Heart right ventricle (tissue), 16 donors: Measurements from ENCODE around the gene GAK. TPM values are rescaled to one million over a fixed set of nuclear protein-coding genes. Genes with fewer than 3 reads are reported as not detected.

Experiments
- ATAC-seq, 8 donors: fragments of 200-7000 bp; cut with Tn5 transposase; one replicate each; pipeline ENCODE4 v1.9.1; 2020; ENCODE audit warnings: mild to moderate bottlenecking in 8 of 8, moderate library complexity in 8 of 8, moderate number of reproducible peaks in 1 of 8
- DNase-seq, 2 donors: peaks; one replicate each; pipeline ENCODE4 v3.0.0-alpha.2; 2020
- H3K27ac ChIP-seq, 10 donors: fragments of 200-600 bp; sonication (generic) in 2 of 10; one replicate each; pipeline versions ENCODE4 v1.5.0 to v1.8.0; 2020 to 2022; ENCODE audit warnings: mild to moderate bottlenecking in 3 of 10
- H3K27me3 ChIP-seq, 7 donors: fragments of 200-600 bp; one replicate each; pipeline ENCODE4 v1.8.0; 2021 to 2022; ENCODE audit warnings: mild to moderate bottlenecking in 2 of 7
- H3K36me3 ChIP-seq, 9 donors: fragments of 200-600 bp; sonication (generic) in 1 of 9; one replicate each; pipeline versions ENCODE4 v1.5.0 to v1.8.0; 2020 to 2022; ENCODE audit warnings: mild to moderate bottlenecking in 2 of 9
- H3K4me1 ChIP-seq, 9 donors: fragments of 200-600 bp; sonication (generic) in 1 of 9; one replicate each; pipeline versions ENCODE4 v1.5.0 to v1.8.0; 2020 to 2022; ENCODE audit warnings: mild to moderate bottlenecking in 4 of 9
- H3K4me3 ChIP-seq, 10 donors: fragments of 200-600 bp; sonication (generic) in 2 of 10; one replicate each; pipeline versions ENCODE4 v1.5.0 to v1.8.0; 2020 to 2022; ENCODE audit warnings: mild to moderate bottlenecking in 7 of 10, moderate library complexity in 2 of 10
- H3K9me3 ChIP-seq, 11 donors: fragments of 200-600 bp in 10 of 11; sonication (generic) in 2 of 11; one replicate each; pipeline versions ENCODE4 v1.5.0 to v1.8.0; 2013 to 2022; ENCODE audit warnings: mild to moderate bottlenecking in 2 of 11, control low read depth in 1 of 11, moderate library complexity in 1 of 11
- WGBS, 2 donors: extraction: QIAGEN DNeasy Blood & Tissue Kit; methylation state at CpG; one replicate each; pipeline ENCODE4 v1.1.7; 2013; ENCODE audit warnings: inconsistent platforms in 1 of 2; 5-methylcytosine and 5-hydroxymethylcytosine counted together
- intact Hi-C, 10 donors: fragments of 100-400 bp; cut with DNase I; formaldehyde crosslinking; loops; one replicate each; pipeline versions ENCODE4 v1.11.1 to v1.14.2; 2022
- polyA plus RNA-seq, 2 donors: library from polyadenylated mRNA; stranded (reverse); fragments of 200-250 nt; gene quantifications; one replicate each; pipeline ENCODE4 v1.2.3, GENCODE V29; 2013
- total RNA-seq, 10 donors: library from RNA; stranded (reverse); fragmentation: NEBNext Ultra II Directional in 3 of 10; extraction: Animal tissue kit (Norgen Biotek cat#: 25700) in 3 of 10; gene quantifications; one replicate each; pipeline versions ENCODE4 v1.2.1 to v1.2.4, GENCODE V29; 2021 to 2023
- TF ChIP-seq, protein P1 (sequence below), 9 donors: fragments of 200-600 bp; sonication (generic) in 2 of 9; IDR thresholded peaks; one replicate each; pipeline versions ENCODE4 v1.5.0 to v1.8.0; 2021 to 2022; ENCODE audit warnings: antibody characterized with exemption in 9 of 9, mild to moderate bottlenecking in 5 of 9, moderate library complexity in 1 of 9
- donor health status: Arrhythmogenic right ventricular cardiomyopathy.
- donor health status: ischemic (EF 13 %, LVEDD 7.1; RV severe dilation, severe dysfunction).
- donor health status: healthy with polysubstance abuse.
- donor health status: DM: no; HTN: yes; CAD: no.
- donor health status: DM: no; HTN: no; CAD: no.
- donor health status: ischemic (EF 25% LVEDD 6.9; RV normal size, moderate dysfunction).
- donor health status: ischemic (EF 25% LVEDD 5.7; RV mildly dilated, moderate dysfunction).
- donor health status: healthy.
- donor health status: DM: yes; HTN: yes; CAD: no.
- donor health status: Ischemic cardiomyopathy.
- donor health status: ischemic (EF 35%, LVEDD 5.7; RV mildly dilated, moderate dysfunction).
- donor health status: nonischemic (EF 11% LVEDD 7.7; RV severe dilation, severe dysfunction).
- donor health status: DM: yes; HTN: yes; CAD: no.
- donor health status: PGD.
- donor health status: ischemic (EF 29% LVEDD 5.4; RV normal size, mild dysfunction).
- donor health status: nonischemic (EF 23%, LVEDD 6.1; RV moderate dilation, normal function).

The GAK gene
- total and polyA plus RNA-seq, 12 donors, result 21.0 to 105 (median 29.2) TPM

DNA sequence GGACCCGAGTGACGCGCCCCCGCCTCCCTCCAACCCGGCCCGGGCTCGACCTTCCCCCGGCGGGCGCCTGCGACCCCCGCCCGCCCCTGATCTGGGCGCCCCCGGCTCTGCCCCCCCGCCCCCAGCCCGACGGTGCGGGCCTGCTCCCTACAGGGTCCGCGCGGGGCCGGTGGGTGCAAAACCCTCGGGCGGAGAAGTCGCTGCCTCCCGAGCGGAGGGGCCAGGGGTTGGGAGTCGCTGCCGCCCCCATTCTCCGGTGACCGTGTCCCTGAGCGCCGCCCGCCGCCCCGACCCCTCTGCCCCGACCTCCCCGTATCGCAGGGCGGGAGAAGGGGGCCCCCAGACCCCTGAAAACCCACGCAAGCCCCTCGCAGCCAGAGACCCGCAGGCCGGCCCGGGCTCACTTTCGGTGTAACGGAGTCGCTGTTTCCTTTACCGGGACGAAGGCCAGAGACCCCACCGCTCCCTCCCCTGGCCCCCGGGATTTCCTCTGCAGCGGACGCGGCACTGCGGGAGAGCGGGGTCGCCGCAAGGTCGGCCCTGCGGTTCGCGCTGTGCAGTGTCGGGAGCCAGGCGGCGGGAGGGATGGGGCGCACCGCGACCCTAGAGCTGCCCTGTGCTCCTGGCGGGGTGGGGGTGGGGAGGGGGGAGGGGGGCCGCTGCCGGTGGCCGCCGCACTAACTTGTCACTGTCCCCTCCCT lies 105.5 kb downstream of the GAK start:
- H3K9me3 ChIP-seq, result peaks cover 0 to 4% (median 0%) of the 10 kb centered on the region in 11 donors
- peaks cover 12 to 83% (median 68%) of the 10 kb centered on the region in 7 donors for H3K27me3 ChIP-seq
- peaks cover 2 to 49% (median 12%) of the 10 kb centered on the region in 9 donors for H3K4me1 ChIP-seq
- WGBS, 2 donors, result 1 to 2% methylated on average over 46 to 75 of the region's 75 CpGs
- H3K27ac ChIP-seq, result no peak overlapping the region
- no peak for DNase-seq
- ATAC-seq, result no peak
- no peaks in the 10 kb centered on the region for H3K36me3 ChIP-seq
- TF ChIP-seq, protein P1, sequence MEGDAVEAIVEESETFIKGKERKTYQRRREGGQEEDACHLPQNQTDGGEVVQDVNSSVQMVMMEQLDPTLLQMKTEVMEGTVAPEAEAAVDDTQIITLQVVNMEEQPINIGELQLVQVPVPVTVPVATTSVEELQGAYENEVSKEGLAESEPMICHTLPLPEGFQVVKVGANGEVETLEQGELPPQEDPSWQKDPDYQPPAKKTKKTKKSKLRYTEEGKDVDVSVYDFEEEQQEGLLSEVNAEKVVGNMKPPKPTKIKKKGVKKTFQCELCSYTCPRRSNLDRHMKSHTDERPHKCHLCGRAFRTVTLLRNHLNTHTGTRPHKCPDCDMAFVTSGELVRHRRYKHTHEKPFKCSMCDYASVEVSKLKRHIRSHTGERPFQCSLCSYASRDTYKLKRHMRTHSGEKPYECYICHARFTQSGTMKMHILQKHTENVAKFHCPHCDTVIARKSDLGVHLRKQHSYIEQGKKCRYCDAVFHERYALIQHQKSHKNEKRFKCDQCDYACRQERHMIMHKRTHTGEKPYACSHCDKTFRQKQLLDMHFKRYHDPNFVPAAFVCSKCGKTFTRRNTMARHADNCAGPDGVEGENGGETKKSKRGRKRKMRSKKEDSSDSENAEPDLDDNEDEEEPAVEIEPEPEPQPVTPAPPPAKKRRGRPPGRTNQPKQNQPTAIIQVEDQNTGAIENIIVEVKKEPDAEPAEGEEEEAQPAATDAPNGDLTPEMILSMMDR (IDR thresholded peaks at IDR 0.05), result no peak
- peak overlapping the region in 5 of 10 donors; percentile 21 to 41 (median 32) for H3K4me3 ChIP-seq
- intact Hi-C loops, result no loop called here

DNA sequence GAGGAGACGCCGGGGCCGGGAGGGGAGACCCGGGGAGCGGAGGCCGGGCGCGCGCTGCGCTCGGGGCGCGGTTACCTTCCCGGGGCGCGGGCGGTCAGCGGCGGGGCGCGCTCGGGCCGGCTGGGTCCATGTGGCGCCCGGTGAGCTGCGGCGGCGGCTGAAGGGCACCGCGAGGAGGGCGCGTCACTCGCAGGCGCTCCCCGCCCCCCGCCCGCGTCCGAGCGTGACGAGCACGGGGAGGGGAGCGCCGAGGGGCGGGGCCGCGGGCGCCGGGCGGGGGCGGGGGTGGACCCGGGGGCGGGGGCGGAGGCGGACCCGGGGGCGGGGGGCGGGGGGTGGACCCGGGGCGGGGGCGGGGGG lies 106.2 kb downstream of the GAK start, which contains the start of gene CPLX1:
Gene CPLX1 (minus strand): TSS at position 159 of the 360 bp plus-strand sequence. CDS start 1,607 bp downstream, outside the sequence.
- H3K36me3 ChIP-seq, result no peaks in the 10 kb centered on the region
- H3K4me1 ChIP-seq, result peaks cover 2 to 42% (median 12%) of the 10 kb centered on the region in 9 donors
- TF ChIP-seq, protein P1 (IDR thresholded peaks at IDR 0.05), result no peak
- ATAC-seq, result no peak
- H3K4me3 ChIP-seq, result peak within 1 kb of the TSS in 9 of 10 donors; percentile 16 to 43 (median 31)
- H3K9me3 ChIP-seq, result no peaks in the 10 kb centered on the region
- intact Hi-C loops, result no loop called here
- 0 to 2% methylated on average over 11 to 36 of the region's 61 CpGs for WGBS, 2 donors
- peaks cover 12 to 86% (median 75%) of the 10 kb centered on the region in 7 donors for H3K27me3 ChIP-seq
- no peak for DNase-seq
- H3K27ac ChIP-seq, result no peak within 1 kb of the TSS

DNA sequence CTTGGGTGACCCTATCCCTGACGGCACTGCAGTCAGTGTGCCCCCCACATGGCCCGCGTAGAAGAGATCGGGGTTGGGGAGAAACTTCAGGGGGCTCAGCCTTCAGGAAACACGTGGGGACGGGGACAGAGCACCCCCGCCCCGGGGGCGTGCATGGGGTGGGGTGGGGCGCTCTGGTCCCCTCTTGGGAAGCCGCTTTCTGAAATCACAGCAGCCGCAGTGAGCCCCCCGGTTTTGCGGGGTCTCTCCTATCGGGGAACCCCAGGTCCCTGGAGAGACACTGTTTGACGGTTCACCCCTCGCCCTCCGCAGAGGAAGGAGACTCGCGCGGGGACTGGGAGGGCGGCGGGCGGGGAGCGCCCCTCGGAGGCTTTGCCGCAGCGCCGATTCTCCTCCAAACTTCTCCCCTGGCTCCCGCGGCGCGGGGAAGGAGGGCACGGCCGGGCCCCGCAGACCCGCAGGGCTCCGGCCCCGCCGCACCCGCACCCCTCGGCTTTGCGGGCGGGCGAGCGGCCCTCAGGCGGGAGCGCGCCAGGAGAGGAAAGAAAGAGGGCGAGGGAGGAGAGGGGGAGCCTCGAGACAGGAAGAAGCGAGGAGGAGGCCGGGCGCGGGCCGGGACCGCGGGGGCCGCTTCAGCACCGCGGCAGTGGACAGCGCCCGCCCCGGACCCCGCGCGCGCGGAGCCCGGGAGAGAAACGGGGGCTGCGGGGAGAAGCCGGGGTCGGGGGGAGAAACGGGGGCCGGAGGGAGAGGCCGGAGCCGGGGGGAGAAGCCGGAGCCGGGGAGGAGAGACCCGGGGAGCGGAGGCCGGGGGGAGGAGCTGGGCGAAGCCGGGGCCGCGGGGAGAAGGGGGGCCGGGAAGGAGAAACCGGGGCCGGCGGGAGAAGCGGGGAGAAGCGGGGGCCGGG lies 106.8 kb downstream of the GAK start:
- Histone ChIP-seq H3K27ac (no peak overlapping the region), H3K27me3 (peaks cover 12 to 86% (median 81%) of the 10 kb centered on the region in 7 donors), H3K9me3 (no peaks in the 10 kb centered on the region), H3K4me3 (peak overlapping the region in 9 of 10 donors; percentile 16 to 43 (median 31)), H3K4me1 (peaks cover 2 to 36% (median 12%) of the 10 kb centered on the region in 9 donors), H3K36me3 (no peaks in the 10 kb centered on the region)
- WGBS, 2 donors, result 5 to 7% methylated on average over 76 to 94 of the region's 94 CpGs
- ATAC-seq (peak in 3 of 8 donors; percentile 9 to 42 (median 26)), DNase-seq (peak in 1 of 2 donors; percentile 14)
- intact Hi-C loops, result no loop called here
- TF ChIP-seq, protein P1 (IDR thresholded peaks at IDR 0.05), result no peak

DNA sequence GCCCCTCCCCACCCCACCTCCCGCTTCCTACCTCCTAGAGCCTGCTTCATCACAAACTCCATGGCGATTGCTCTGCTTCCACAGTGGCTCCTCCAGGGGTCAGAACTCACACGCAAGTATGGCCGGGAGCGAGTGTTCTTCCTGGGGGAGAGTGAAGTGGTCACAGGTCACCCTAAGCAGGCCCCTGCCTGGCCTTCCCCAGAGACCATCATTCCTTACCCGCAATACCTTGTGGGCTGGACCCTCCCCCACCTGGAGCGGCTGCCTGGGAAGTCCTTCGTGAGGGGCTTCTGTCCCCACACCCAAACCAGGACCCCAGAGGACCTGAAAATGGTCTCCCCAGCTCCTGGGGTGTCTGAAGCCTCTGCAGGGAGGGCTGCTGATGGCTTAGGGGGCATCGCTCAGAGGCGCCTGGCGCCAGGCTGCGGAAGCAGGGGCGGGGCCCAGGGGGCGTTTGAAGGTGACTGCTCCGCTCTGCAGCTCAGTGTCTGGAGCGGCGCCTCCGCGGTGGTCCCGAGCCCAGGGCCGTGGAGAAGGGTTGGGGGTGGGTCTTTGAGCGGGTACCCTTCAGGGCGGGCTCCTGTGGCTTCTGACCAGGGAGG lies 107.6 kb downstream of the GAK start:
- no peaks in the 10 kb centered on the region for H3K36me3 ChIP-seq
- ATAC-seq (no peak), DNase-seq (no peak)
- TF ChIP-seq, protein P1 (IDR thresholded peaks at IDR 0.05), result no peak
- peaks cover 12 to 89% (median 79%) of the 10 kb centered on the region in 7 donors for H3K27me3 ChIP-seq
- peaks cover 0 to 4% (median 0%) of the 10 kb centered on the region in 11 donors for H3K9me3 ChIP-seq
- H3K27ac ChIP-seq, result no peak overlapping the region
- H3K4me3 ChIP-seq, result no peak overlapping the region
- H3K4me1 ChIP-seq, result peaks cover 2 to 30% (median 12%) of the 10 kb centered on the region in 9 donors
- intact Hi-C loops, result no loop called here
- WGBS, 2 donors, result 5 to 12% methylated on average over 23 of the region's 23 CpGs
